HG02763 (cell line): ENCODE data around the gene NKX1-2.

Source experiments
- ATAC-seq: cut with Tn5 transposase; IDR thresholded peaks from one replicate; pipeline ENCODE4 v1.9.1; 2021; ENCODE audit warnings: mild to moderate bottlenecking, moderate library complexity; ENCODE audit not compliant: unreplicated experiment

The NKX1-2 gene

DNA sequence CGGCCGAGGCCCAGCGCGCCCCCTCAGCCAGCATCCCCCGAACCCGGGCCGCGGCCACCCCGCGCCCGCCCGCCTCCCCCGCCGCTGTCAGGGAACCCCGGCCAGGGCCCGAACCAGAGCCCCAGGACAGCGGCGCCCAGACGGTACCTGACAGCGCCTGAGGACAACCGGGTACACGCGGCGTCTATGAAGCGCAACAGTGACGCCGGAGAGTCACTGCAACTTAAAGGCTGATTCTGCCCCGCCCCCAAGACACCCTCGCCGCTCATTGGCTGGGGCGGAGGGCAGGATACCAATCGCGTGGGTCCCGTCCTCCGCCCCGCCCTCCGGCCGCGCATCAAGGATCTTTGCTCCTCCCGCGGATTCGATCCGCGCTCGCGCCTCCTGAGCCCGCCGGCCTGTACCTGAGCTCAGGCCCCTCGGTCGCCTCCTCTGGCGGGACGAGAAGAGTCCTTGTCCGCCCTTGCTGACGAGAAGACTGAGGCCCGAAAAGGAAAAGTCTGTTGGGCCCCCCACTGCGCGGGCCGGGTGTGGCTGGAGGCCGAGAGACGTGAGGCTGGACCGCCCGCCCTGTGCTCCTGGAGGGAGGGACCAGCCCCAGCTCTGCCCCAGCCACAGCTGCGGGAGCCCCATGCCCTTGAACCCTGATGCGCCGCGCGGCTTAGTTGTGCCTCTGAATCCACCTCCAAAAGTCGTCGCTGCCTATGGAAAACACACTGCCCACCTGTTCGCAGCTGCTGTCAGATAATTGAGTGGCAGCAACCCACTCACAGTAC is 30.9 kb downstream of the NKX1-2 start, which contains the start of gene OAT:
TSS of gene OAT (minus strand) at position 198 of the 776 bp plus-strand sequence. CDS start 6,752 bp downstream, outside the sequence.
- peak; percentile 94 for ATAC-seq

DNA sequence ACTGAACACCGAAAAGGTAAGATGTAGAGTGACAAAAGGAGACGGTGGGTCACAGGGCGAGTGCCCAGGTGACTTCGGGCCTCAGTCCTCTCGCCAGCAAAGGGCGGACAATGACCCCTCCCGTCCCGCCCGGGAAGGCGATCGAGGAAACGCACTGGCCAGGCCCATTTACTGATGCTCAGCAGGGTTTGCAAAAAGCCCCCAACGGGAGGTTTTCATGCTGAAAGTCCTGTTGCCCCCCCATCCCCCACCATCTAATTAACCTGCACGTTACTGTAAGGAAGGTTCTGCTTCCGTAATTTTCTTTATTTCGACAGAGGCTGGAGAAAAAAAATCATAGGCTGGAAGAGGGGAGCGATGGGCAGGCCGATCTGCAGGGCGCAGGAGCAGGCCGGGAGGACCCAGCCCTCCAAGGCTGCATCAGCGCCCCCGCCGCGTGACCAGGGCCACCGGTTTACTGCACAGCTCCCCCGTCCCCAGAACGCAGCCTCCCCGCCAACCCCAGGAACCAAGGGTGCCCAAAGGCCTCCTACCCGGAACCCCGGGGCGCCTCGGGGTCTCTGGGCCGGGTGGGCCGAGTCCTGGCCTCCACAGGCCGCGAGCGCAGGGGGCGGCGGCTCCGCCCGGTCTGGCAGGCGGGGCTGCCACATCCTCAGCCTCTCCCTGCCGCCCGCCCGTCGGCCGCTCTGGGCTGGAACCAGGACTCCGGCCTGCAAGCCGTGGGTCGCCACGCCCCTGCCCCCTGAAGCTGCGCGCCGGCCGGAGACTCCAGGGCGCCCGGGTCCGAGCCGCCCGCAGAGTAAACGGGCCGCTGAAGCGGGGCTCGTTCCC is 31.7 kb downstream of the NKX1-2 start:
- ATAC-seq, result no peak

DNA sequence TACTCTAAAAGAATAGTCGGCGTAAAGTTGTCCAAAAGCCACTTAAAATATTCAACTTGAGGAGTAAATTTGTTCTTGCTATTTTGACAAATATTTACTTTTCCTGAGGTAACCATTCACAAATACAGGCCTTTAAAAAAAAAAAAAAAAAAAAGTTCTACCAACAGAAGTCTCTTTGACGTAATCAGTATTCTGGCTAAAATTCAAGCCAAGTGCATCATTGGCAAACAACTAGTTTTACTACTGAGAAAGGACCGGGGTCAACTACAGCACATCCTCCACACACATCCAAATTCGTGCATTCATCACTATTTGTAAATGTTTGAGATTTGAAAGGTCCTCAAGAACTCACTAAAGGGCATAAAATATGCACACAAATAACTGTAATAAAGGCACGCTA is 33.1 kb downstream of the NKX1-2 start:
- no peak for ATAC-seq

DNA sequence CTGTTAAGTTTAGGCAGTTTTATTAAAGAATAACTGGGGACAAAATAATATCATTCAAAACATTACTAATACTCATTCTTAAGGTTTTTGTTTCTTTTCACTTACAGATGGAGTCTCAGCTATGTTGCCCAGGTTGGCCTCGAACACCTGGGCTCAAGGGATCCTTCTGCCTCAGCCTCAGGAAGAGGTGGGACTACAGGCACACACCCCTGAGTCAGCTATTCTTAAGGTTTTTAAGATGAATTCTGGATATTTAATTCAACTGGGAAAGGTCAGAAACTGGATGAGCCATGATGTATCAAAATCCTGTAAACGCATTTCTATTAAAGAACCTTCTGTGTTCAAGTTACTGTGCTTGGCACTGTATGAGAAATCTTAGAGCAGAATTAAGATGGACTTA is 34.6 kb downstream of the NKX1-2 start:
- no peak for ATAC-seq

DNA sequence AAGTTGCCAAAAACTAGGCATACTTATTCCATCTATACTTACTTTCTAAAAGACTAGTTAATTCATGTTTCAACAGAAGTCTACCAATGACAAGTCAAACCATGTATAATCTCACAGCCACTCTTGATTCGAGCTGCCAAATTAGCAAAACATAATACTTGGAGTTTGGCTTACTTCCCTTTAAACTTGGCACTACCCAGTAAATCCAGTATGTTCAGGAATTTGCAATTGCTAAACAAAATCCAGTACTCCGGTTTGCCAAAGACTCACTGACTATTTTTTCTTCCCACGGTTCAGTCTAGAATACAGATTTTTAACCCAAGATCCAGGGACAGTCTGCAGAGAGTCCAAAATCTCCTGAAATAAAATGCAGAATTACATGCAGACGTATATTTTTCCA is 35.8 kb downstream of the NKX1-2 start:
- ATAC-seq, result no peak

DNA sequence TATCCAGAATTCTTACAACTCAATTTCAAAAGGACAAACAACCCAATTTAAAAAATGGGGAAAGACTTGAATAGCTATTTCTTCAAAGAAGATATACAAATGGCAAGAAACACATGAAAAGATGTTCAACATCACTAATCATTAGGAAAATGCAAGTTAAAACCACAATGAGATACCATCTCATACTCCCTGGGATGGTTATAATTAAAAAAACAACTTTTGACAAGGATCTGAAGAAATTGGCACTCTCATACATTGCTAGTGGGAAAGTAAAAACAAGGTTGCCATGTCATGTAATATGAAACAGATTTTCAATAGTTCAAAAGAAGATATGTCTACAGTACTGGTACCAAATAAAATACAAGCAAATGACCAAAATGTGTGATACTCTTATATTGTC is 40.1 kb downstream of the NKX1-2 start:
- ATAC-seq, result no peak

DNA sequence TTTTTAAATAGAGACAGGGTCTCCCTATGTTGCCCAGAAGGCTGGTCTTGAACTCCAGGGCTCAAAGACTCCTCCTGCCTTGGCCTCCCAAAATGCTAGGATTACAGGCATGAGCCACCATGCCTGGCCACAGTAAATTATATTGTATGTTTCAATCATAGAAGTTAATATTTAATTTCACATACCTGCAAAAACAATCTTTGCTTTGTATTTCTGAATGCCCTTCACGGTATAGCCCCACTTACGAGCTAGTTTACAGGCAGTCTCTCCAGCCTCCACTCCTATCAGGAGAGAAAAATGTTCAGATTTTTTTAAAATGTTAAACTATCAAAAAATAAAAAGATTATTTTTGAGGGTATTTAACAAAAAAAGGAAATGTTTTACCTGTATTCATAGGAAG is 41.5 kb downstream of the NKX1-2 start:
- no peak for ATAC-seq

DNA sequence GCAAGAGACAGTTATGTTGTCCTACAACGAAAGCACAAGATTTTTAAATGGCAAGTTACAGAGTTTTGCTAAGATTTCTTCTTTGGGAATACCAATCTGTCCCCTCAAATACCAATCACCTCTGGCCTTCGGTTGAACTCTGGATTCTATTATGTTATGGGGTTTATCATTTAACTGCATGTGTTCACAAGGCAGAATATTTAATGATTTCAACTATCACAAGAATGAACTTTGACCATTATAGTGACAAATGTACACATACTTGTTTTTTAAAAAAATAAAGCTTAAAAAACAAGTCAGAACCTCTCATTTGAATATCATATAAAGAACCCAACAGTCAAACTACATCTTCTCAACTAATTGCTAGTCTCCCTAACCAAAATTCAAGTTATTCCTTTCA is 42.4 kb downstream of the NKX1-2 start:
- no peak for ATAC-seq

DNA sequence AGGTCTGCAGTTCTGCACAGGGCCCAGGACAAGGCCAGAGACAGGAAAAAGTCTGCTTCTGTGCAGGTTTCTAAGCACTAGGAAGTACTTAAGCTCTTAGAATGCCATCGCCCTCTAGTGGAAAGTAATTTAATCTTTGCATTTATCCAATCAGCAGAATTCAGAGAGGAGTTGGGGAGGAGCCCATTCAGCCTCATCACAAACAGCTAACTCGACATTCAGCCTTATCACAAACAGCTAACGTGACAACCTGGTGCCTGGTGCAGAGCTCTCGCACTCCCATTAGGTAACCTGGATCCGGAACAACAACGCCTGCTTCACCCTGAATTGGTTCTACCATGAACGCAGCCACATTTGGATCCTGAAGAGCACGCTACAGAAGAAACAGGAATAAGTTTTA is 46.3 kb downstream of the NKX1-2 start:
- peak; percentile 66 for ATAC-seq

DNA sequence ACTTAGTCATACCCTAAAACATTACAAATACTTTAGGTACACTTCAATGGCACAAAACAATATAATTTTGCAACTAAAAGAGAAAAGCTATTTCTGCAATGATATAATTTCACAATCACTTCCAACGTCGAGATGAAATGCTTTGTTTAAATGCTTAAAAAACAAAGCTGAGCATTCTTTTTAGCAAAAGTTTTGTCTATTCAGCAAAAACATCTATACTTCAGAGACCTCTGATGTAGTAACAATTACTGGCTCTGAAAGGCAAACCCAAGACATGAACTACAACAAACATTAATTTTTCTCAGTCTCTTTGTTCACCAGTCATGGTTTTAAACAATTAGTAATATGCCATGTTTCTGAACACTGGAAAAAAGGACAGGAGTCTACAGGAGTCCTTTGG is 47.6 kb downstream of the NKX1-2 start:
- ATAC-seq, result no peak

DNA sequence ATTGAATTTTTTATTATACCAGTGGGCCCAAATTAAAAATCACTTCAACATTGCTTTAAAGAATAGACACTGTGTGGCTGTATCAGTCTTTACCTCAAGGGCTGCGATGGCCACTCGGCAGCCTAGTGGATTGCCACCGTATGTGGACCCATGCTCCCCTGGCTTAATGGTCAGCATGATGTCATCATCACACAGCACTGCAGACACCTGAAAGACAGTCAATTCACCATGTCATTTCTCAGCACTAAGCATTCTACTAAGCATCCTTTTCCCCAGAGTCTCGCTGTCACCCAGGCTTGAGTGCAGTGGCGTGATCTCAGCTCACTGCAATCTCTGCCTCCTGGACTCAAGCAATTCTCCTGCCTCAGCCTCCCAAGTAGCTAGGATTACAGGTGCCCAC is 48.2 kb downstream of the NKX1-2 start:
- no peak for ATAC-seq
